Measurements from ENCODE around the gene MBD6. TPM values are rescaled to one million over a fixed set of nuclear protein-coding genes. Genes with fewer than 3 reads are reported as not detected.

The MBD6 gene
- total RNA-seq, 1 donor from 2014 or later, result 50.5 TPM

- no peak for ATAC-seq
These were observed 6.4 kb downstream of the MBD6 start for GRCh38 chr12:57528831-57529555.

- no peak for ATAC-seq
These were observed 7.2 kb downstream of the MBD6 start for GRCh38 chr12:57529831-57530230.

DNA sequence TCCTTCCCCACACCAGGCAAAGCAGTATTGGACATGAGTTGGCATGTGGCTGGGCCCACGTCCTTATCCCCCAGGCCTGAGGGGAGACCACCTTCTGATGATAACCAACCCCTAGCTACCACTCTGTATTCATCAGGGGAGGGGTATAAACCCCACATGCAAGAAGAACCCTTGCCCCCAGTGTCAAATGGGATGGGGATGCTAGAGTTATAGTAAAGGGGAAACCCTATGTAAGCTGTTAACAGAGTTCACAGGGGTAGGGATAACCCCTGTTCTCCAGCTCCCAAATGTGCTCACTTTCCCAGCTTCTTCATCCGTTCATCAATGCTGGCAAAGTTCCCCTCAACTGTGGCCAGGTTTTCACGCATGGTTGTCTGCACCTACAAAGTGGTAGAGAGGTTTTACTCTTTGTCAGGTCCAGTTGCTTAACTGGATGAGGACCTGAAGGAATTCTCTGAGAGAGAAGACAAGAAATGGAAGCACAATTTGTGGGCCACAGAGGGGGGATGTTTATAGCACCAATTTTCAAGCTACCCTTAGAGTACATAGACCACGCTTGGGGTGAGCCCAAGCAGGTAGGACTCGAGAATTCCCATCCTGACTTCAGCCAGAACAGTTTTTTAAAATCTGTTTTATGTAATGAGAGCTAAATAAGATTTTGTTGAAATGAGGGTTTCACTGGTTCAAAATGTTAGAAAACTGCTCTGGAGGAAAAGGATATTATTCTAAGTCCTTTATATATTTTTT is 7.9 kb downstream of the MBD6 start:
- ATAC-seq, result no peak

GRCh38 chr12:57531836-57532235 is 9.2 kb downstream of the MBD6 start:
- ATAC-seq, result no peak

GRCh38 chr12:57533108-57533507 is 10.5 kb downstream of the MBD6 start:
- no peak for ATAC-seq

DNA sequence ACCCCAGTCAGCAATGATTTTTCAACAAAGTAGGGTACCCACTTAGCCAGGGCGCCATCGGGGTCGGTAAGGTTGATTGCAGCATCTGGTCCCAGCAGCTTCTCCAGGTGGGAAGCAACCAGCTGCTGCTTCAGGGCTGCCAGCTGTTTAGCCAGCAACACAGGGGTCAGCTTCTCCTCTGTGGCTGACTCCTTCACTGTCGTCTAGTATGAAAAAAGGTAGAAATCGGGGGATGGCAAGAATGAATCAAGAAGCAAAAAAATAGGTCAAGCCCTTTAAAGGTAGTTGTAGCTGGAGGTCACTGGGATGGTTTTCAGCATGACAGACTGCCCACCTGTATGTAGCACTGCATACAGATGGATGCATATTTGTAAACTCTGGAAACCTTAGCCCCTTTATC is 11.6 kb downstream of the MBD6 start:
- ATAC-seq, result no peak

DNA sequence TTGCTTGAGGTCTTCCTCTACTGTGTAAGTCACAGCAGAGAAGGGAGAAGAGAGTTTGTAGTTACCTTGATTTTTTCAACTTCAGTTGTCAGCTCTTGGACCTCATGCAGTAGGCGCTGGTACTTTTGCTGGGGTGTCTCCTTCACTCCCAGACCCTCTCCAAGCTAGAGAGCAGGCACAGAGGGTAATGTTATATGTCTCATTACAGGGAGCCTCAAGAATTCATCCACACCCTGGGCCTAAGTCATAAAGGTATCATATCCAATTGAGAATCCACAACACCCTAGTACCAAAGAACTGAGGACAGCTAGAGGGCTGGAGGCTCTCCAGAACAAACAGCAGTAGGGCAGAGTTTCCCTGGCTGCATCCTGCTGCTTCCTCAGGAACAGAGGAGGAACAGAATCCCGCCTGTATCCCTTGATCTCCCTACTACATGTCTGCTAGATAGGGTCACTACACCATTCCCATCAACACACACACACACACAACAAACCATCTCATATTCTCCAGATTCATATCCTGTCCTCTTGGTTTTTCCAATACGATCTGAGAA is 12.4 kb downstream of the MBD6 start:
- ATAC-seq, result no peak

DNA sequence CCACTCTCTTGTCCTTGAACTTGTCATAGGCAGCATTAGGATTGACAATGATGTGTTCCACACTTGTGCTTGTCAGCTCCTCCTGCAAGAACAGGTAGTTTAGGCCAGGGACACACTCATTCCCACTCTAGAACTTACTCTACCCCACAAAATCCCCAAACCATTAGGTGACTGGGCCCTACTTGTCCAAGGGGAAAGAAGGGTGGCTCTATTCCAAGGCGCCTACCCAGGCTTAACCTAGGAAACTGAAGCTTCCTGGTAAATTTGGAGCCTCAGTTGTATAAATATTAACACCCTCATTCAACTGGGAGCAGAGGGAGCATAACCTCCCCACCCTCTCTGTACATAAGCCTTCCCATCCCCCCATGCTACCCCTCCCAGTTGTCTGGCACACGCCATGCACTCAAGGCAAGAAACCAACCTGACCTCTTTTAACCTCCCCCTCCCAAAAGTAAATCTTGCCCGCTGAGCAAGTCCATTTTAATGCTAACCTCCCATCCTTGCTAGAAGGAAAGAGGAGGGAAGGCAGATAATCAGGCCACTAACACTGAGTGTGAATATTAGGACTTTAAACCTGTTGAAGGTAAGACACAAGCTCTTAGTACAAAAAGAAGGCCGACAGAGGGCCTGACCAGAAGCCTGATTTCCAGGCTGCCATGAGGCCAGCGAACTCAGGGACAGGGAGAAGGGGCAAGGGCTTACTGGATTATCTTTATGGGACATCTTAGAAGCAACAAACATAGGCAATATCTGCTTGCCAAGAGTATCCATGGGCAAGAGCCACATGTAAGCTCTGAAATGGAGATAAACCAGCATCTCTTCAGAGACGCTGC is 13.4 kb downstream of the MBD6 start:
- no peak for ATAC-seq

DNA sequence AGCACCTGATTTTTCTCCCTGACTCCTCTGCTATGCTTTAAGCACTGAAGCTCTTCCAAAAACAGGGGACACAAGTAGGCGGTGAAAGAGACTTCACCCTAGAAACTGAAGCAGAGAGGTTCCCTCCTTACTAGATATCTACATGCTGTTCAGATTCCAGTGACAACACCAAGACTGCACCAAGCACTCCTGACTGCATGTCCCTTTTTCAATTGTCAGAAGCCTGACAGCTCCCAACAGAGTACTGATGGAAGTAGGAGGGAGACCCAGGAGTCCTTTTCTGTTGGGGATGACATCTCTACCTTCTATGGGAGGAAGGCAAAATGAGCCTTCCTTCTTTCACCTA is 13.9 kb downstream of the MBD6 start:
- ATAC-seq, result no peak

GRCh38 chr12:57539134-57539768 is 16.6 kb downstream of the MBD6 start:
- no peak for ATAC-seq

GRCh38 chr12:57541001-57541400 is 18.4 kb downstream of the MBD6 start:
- no peak for ATAC-seq

GRCh38 chr12:57541717-57542116 is 19.1 kb downstream of the MBD6 start:
- ATAC-seq, result no peak

GRCh38 chr12:57543581-57543980 is 21.0 kb downstream of the MBD6 start:
- no peak for ATAC-seq

DNA sequence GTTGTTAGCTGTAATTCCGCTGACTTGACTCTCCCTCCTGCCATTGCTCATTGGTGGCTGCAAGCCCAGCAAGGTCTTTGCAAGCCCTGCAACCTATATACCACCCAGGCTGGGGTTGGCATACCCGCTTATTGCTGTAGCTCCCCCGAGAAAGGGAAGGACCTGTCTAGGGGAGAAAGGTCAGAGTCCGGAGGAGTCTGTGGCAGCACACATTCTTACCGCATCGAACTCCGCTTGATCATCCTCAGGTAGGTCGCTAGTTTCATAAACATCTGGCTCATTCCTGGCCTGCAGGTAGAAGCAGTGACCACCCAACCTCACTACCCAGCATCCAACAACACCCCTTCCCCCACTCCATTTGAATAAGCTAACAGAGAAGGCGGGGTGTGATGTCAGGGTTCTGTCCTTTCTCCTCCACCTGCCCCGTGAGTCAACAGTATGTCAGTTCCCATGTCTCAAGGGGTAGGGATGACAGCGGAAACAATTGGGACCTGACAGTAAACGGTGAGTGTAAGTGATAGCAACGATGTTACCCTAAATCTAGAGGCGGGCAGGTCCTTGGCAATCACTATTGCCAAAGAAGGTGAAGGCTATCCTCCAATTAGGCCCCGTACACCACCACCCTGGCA is 23.3 kb downstream of the MBD6 start:
- peak; percentile 53 for ATAC-seq

DNA sequence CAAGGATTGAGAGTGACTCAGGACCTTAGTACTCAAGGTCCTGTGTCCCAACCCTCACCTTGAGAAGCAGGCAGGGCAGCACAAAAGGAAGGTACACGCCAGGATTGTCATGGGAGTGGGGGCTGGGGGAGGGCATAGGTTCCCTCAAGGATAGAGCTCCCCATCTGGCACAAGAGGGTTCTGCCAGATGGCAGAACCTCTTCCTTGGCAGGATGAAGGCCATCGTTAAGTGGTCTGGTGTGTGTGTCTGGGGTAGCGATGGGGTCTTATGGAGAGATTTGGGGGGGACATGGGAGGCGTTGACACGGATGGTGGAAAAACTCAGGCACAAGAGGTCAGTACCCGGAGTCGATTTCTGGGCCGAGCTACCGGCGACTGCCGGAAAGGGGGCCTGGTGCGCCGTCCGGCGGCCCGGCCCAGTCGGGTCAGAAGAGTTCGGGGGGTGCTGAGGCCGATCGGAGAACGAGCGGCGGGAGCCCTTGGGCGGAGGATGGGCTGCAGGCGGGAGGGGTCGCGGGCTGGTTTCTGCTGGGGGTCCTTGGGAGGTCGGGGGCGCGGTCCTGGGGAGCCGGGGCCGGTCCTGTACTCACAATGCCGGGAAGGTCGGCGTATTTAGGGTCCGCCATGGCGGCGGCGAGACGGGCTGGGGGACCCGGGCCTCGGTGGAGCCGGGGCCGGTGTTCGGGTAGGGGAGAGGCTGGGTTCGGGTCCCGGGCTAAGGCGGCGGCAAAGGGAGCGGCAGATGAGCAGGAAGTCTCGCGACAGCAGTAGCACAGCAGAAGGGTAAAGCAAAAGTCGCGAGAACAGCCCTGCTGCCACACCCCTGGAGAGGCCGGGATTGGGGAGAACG is 24.0 kb downstream of the MBD6 start, which contains the start of gene DCTN2:
Gene DCTN2 (minus strand): TSS at position 755 of the 850 bp plus-strand sequence. CDS start 129 bp downstream, at position 626.
- peak; percentile 95 for ATAC-seq

DNA sequence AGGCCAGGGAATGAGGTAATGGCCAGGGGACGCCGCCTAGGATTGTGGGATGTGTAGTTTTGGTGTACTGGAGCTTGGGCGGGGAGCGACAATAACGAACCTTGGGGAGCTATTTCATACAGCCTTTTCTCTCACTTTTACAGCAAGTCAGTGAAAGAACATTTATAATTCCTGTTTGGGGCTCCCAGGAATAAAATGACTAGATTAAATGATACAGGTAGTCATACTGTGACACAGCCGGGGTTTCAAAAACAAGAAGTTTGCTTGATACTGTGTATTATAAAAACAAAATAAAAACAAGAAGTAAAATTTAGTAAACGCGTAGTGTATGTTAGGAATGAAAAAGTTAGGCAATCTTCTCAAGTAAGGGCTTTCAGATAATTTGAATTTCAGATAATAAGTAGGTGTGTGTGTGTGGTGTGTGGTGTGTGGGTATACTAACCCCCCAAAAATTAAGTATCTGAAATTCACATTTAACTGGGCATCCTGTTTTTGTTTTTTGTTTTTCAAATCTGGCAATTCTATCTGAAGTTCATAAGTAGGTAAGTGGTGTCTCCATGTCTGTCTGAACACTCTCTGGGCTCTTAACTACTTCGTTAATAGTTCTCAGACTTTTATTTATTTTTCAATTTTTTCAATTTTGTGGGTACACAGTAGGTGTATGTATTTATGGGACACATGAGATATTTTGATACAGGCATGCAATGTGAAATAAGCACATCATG is 24.8 kb downstream of the MBD6 start:
- no peak for ATAC-seq

DNA sequence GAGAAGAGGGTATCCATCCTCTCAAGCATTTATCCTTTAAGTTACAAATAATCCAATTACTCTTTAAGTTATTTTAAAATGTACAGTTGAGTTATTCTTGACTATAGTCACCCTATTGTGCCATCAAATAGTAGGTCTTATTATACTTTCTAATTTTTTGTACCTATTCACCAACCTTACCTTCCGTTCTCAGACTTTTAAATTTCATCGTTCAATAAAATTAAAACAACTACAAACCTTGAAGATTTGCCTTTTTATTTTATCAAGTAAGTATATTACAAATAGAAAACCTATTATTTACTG is 25.3 kb downstream of the MBD6 start:
- no peak for ATAC-seq

GRCh38 chr12:57548488-57548887 is 25.9 kb downstream of the MBD6 start:
- no peak for ATAC-seq

DNA sequence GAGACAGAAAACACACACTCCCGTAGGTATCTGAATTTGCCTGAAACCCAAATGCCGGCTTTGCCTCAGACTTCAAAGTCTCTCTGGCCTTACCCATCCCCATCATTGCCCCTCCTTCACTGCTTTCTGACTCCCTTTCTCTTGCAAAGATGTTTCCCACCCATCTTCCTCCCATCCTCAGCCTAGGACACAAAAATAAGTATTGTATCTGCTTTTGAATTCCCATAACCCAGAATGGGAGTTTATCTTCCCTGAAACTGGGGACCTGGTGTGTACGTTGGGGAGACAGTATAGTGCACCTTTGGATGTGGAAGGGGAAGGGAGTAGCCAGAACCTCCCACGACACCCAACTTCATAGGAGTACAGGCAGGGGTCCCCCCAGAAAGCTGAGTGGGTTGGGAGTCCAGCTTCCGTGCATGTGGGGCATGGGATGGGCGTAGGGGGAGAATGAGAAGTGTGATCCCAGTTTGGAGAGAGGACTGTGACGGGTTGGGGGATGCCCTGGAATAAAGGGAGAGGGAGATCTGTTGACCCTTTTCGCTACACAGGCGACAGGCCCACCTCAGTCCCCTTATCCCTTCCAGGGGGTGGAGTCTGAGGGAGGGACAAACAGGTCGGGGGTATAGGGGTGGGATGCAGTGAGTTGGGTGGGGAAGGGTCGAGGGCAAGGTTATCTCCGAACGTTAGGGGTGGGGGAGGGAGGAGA is 26.7 kb downstream of the MBD6 start:
- ATAC-seq, result no peak

Measured in esophagus mucosa (tissue), 1 donor.